K562 treated with DMSO at 1 percent for 48 hours (cell line): Measurements from ENCODE around the gene HAP1. TPM values are rescaled to one million over a fixed set of nuclear protein-coding genes. Genes with fewer than 3 reads are reported as not detected.

Source experiments
- total RNA-seq: library from RNA; unstranded; fragments of 300-600 nt; gene quantifications from 2 replicates; pipeline ENCODE4 v1.2.3, GENCODE V29; 2022; ENCODE audit warnings: low replicate concordance; ENCODE audit errors: extremely low read depth

Gene HAP1, protein sequence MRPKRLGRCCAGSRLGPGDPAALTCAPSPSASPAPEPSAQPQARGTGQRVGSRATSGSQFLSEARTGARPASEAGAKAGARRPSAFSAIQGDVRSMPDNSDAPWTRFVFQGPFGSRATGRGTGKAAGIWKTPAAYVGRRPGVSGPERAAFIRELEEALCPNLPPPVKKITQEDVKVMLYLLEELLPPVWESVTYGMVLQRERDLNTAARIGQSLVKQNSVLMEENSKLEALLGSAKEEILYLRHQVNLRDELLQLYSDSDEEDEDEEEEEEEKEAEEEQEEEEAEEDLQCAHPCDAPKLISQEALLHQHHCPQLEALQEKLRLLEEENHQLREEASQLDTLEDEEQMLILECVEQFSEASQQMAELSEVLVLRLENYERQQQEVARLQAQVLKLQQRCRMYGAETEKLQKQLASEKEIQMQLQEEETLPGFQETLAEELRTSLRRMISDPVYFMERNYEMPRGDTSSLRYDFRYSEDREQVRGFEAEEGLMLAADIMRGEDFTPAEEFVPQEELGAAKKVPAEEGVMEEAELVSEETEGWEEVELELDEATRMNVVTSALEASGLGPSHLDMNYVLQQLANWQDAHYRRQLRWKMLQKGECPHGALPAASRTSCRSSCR
- total RNA-seq = not detected in 2 replicates

DNA sequence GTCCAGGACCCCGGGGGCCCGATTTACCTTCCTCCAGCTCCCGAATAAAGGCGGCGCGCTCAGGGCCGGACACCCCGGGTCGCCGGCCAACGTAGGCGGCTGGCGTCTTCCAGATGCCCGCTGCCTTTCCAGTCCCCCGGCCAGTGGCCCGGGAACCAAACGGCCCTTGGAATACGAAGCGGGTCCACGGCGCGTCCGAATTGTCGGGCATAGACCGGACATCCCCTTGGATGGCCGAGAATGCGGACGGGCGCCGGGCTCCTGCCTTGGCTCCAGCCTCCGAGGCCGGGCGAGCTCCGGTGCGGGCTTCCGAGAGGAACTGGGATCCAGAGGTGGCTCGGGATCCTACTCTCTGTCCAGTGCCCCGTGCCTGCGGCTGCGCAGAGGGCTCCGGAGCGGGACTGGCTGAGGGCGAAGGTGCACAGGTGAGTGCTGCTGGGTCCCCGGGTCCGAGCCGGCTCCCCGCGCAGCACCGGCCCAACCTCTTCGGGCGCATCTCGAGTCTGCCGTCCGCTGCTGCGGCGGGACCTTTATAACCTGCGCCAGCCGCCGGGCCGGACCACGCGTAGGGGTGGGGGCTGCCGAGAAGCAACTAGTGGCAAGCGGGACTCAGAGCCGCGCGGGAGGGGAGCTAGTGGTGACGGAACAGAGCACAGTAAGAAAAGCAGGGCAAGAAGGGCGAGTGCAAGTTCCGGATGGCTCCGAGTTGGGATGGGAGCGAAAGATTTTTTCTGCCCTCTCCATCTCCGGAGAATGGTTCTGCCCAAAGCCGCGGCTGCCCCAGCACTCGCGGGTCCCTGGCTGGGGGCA lies at the start of gene HAP1:
TSS of gene HAP1 (minus strand) at position 505 of the 810 bp plus-strand sequence. CDS start at position 496, 9 bp downstream.

DNA sequence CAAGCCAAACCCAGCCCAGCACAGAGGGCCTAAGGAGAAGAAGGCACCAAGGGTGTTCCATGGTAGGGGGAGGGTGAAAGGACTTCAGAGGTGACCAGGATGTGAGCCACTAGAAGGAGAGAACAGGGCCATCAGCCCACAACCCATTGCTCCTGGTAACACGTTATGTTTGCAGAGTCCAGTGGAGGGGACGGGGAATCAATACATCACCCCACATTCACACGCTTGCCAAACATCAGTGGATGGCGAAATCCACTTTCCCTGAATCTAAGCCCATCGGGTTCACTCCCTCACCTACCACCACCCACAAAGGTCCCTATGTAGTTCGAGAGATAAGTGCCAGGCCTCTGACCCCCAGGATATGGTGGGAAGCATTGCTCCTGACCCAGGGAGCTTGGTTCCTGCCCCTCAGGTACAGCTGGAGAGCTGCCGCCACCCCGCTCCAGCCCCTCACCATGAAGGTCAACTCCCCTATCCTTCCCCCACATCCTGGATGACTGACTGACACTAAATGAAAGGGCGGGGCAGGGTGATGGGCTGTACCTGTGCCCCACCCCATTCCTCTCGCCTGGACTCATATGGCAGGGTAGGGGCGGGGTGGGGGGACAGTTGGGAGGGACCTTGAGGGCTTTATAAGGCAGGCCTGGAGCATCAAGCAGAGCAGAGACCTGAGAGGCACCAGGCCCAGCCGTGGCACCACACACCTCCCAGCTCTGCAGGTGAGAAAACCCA lies 22.6 kb downstream of the HAP1 start, which contains the start of gene GAST:
TSS of gene GAST (plus strand) at position 663 of the 732 bp plus-strand sequence. CDS start 3,106 bp downstream, outside the sequence.

DNA sequence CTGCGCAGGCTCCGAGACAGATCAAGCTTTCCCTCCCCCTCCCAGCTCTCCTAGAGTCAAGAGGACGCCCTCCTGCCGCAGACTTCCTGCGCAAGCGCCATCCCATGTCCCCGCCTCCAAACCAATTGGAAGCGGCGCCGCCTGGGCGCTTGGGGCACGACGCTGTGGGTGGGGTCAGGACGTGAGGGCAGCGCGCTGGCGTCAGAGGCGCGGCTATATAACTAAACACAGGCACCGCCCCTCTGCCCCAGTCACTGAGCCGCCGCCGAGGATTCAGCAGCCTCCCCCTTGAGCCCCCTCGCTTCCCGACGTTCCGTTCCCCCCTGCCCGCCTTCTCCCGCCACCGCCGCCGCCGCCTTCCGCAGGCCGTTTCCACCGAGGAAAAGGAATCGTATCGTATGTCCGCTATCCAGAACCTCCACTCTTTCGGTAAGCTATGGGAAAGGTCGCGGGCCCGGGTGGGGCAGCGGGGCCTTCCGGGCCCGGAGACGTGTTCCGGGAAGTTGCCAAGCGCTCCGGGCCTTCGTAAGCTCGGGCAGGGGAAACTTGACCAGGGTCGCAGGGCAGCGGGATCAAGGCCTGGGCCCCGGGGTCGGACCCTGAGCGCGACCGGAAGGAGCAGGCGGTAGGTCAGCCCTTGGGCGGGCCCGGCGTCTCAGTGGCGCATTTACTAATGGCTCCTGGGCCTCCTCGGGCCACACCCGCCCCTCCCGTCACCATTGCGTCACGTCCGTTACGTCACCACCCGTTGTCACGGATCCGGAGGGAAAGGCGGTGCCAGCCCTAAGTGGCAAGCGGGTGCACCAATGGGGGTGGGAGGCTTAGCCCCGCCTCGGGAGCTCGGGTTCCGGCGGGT lies 45.6 kb downstream of the HAP1 start, which contains the start of gene EIF1:
TSS of gene EIF1 (plus strand) at position 245 of the 856 bp plus-strand sequence. CDS start at position 399, 154 bp downstream.

Other genes with a start within 250 kb of the HAP1 start
- not detected in 2 replicates for gene KRT36, start 244.7 kb downstream of the HAP1 start, total RNA-seq
- not detected in 2 replicates for gene KRT13, start 229.0 kb downstream of the HAP1 start, total RNA-seq
- not detected in 2 replicates for gene KRT15, start 215.8 kb downstream of the HAP1 start, total RNA-seq
- not detected in 2 replicates for gene KRT19, start 206.3 kb downstream of the HAP1 start, total RNA-seq
- gene KRT9, start 162.6 kb downstream of the HAP1 start, total RNA-seq = not detected in 2 replicates
- gene KRT14, start 147.7 kb downstream of the HAP1 start, total RNA-seq = not detected in 2 replicates
- not detected in 2 replicates for gene KRT16, start 121.9 kb downstream of the HAP1 start, total RNA-seq
- not detected in 2 replicates for gene KRT17, start 110.1 kb downstream of the HAP1 start, total RNA-seq
- gene EIF1, start 45.8 kb downstream of the HAP1 start, total RNA-seq = 437 and 1,744 TPM in 2 replicates
- not detected in 2 replicates for gene GAST, start 22.3 kb downstream of the HAP1 start, total RNA-seq
- not detected in 2 replicates for gene JUP, start 52.1 kb upstream of the HAP1 start, total RNA-seq
- gene P3H4, start 77.3 kb upstream of the HAP1 start, total RNA-seq = not detected in 2 replicates
- gene FKBP10, start 78.4 kb upstream of the HAP1 start, total RNA-seq = not detected in 2 replicates
- gene NT5C3B, start 101.6 kb upstream of the HAP1 start, total RNA-seq = not detected in 2 replicates
- gene KLHL10, start 103.2 kb upstream of the HAP1 start, total RNA-seq = not detected in 2 replicates
- not detected in 2 replicates for gene KLHL11, start 130.8 kb upstream of the HAP1 start, total RNA-seq
- not detected in 2 replicates for gene ACLY, start 184.3 kb upstream of the HAP1 start, total RNA-seq
- not detected in 2 replicates for gene ODAD4, start 196.0 kb upstream of the HAP1 start, total RNA-seq
- not detected in 2 replicates for gene CNP, start 232.2 kb upstream of the HAP1 start, total RNA-seq